Pancreas (tissue), 10 donors: ENCODE data around the gene LDOC1. TPM values are rescaled to one million over a fixed set of nuclear protein-coding genes. Genes with fewer than 3 reads are reported as not detected.
A peak's percentile ranks its signal among the peaks of the same experiment; 100 is the strongest.
"Not testable (repeated sequence)": the region's sequence is repeated elsewhere in the genome, so short reads cannot be mapped to it uniquely, and the experiment has no call there.

Experiments used
- ATAC-seq, 4 donors: fragments of 200-7000 bp; cut with Tn5 transposase; one replicate each; pipeline versions ENCODE4 v1.8.0 to v1.9.1; 2020; ENCODE audit warnings: mild to moderate bottlenecking in 4 of 4, moderate library complexity in 4 of 4
- DNase-seq, 6 donors: peaks; one replicate each; pipeline ENCODE4 v3.0.0-alpha.2; 2020
- FAIRE-seq: peaks from 2 replicates; lab custom pipeline; 2012; peaks lifted over from hg19 to GRCh38; lab: Jason Lieb, UNC
- H3K27ac ChIP-seq, 4 donors: fragments of 200-600 bp; sonication (generic); 1 replicate in 3 of 4; 2 replicates in 1 of 4; pipeline versions ENCODE4 v1.5.0 to v1.8.0; 2020
- H3K27me3 ChIP-seq, 4 donors: fragments of 200-600 bp; one replicate each; pipeline ENCODE4 v1.8.0; 2021
- H3K36me3 ChIP-seq, 3 donors: fragments of 200-600 bp; sonication (generic) in 1 of 3; one replicate each; pipeline versions ENCODE4 v1.5.0 to v1.8.0; 2020 to 2021
- H3K4me1 ChIP-seq, 3 donors: fragments of 200-600 bp; one replicate each; pipeline ENCODE4 v1.8.0; 2021
- H3K4me3 ChIP-seq, 4 donors: fragments of 200-600 bp; sonication (generic) in 2 of 4; one replicate each; pipeline versions ENCODE4 v1.5.0 to v1.8.0; 2020 to 2021
- H3K9me3 ChIP-seq, 4 donors: fragments of 200-600 bp; one replicate each; pipeline ENCODE4 v1.8.0; 2021
- CTCF ChIP-seq, 4 donors: fragments of 200-600 bp; sonication (generic) in 3 of 4; IDR thresholded peaks; one replicate each; pipeline versions ENCODE4 v1.5.0 to v1.8.0; 2021; ENCODE audit warnings: antibody characterized with exemption in 4 of 4
- WGBS, 2 donors: extraction: QIAGEN DNeasy Blood & Tissue Kit; methylation state at CpG; one replicate each; pipeline ENCODE4 v1.1.7; 2013; 5-methylcytosine and 5-hydroxymethylcytosine counted together
- intact Hi-C, 3 donors: fragments of 100-400 bp; cut with DNase I; formaldehyde crosslinking; loops; one replicate each; pipeline versions ENCODE4 v1.11.1 to v1.14.2; 2022
- polyA plus RNA-seq, 2 donors: library from polyadenylated mRNA; stranded (reverse); fragments of 200-250 nt; gene quantifications; one replicate each; pipeline ENCODE4 v1.2.3, GENCODE V29; 2013
- total RNA-seq, 6 donors: library from RNA; stranded (reverse); fragmentation: NEBNext Ultra II Directional in 4 of 6; extraction: Animal tissue kit (Norgen Biotek cat#: 25700) in 4 of 6; gene quantifications; one replicate each; pipeline versions ENCODE4 v1.2.1 to v1.2.4, GENCODE V29; 2021 to 2023
- donor health status: healthy with polysubstance abuse.
- donor health status: DM: no; HTN: no; CAD: no; lungs with moderate emphysema.
- donor health status: DM: no; HTN: no; CAD: no.
- donor health status: control.
- donor health status: control.
- donor health status: Bipolar disorder and iron deficiency.
- donor health status: DM: yes; HTN: yes; CAD: no.
- donor health status: DM: no; HTN: no; CAD: no.
- donor health status: DM: no; HTN: no; CAD: no.
- donor health status: DM: yes; HTN: yes; CAD: no.

Gene LDOC1
- total and polyA plus RNA-seq, 8 donors: 6.3 to 36.7 (median 10.0) TPM

GRCh38 chrX:141175786-141176185, 1.1 kb downstream of the LDOC1 start:
- 27 to 53% methylated on average over 5 of the region's 5 CpGs for WGBS, 2 donors
- no peaks in the 10 kb centered on the region for H3K9me3 ChIP-seq
- FAIRE-seq (no peak), ATAC-seq (peak in 2 of 4 donors; percentile 14 to 27), DNase-seq (no peak)
- H3K27me3 ChIP-seq: no peaks in the 10 kb centered on the region
- no peak for TF ChIP-seq CTCF (IDR thresholded peaks at IDR 0.05)
- peak overlapping the region in 2 of 4 donors; percentile 48 to 54 for H3K4me3 ChIP-seq
- intact Hi-C loops: no loop called here
- H3K36me3 ChIP-seq: no peaks in the 10 kb centered on the region
- H3K4me1 ChIP-seq: no peaks in the 10 kb centered on the region
- H3K27ac ChIP-seq: no peak overlapping the region

GRCh38 chrX:141164406-141164805, 12.5 kb downstream of the LDOC1 start:
- intact Hi-C loops: no loop called here
- ATAC-seq (no peak), DNase-seq (no peak), FAIRE-seq (no peak)
- Histone ChIP-seq H3K27ac (no peak overlapping the region), H3K27me3 (no peaks in the 10 kb centered on the region), H3K9me3 (no peaks in the 10 kb centered on the region), H3K4me3 (no peak overlapping the region), H3K36me3 (no peaks in the 10 kb centered on the region), H3K4me1 (no peaks in the 10 kb centered on the region)
- WGBS, 2 donors: 49 to 93% methylated on average over 1 of the region's 1 CpG
- no peak for TF ChIP-seq CTCF (IDR thresholded peaks at IDR 0.05)

- no peaks in the 10 kb centered on the region for H3K4me1 ChIP-seq
- intact Hi-C loops: no loop called here
- ATAC-seq (no peak), FAIRE-seq (no peak), DNase-seq (no peak)
- peaks cover 0 to 3% (median 0%) of the 10 kb centered on the region in 4 donors for H3K27me3 ChIP-seq
- no peak overlapping the region for H3K27ac ChIP-seq
- H3K9me3 ChIP-seq: no peaks in the 10 kb centered on the region
- WGBS, 2 donors: 79 to 86% methylated on average over 3 of the region's 3 CpGs
- no peaks in the 10 kb centered on the region for H3K36me3 ChIP-seq
- H3K4me3 ChIP-seq: no peak overlapping the region
- no peak for TF ChIP-seq CTCF (IDR thresholded peaks at IDR 0.05)
These were observed 18.8 kb downstream of the LDOC1 start for GRCh38 chrX:141158084-141158483.

- intact Hi-C loops, FAIRE-seq: not testable (repeated sequence)
These were observed 21.7 kb downstream of the LDOC1 start for GRCh38 chrX:141155231-141155630.

GRCh38 chrX:141142946-141143345, 34.0 kb downstream of the LDOC1 start:
- intact Hi-C loops: no loop called here
- Histone ChIP-seq H3K36me3 (no peaks in the 10 kb centered on the region), H3K4me1 (no peaks in the 10 kb centered on the region), H3K27ac (no peak overlapping the region), H3K27me3 (peaks cover 0 to 9% (median 0%) of the 10 kb centered on the region in 4 donors), H3K9me3 (no peaks in the 10 kb centered on the region), H3K4me3 (no peak overlapping the region)
- ATAC-seq (no peak), DNase-seq (no peak), FAIRE-seq (no peak)
- no peak for TF ChIP-seq CTCF (IDR thresholded peaks at IDR 0.05)
- WGBS, 2 donors: 38 to 51% methylated on average over 3 of the region's 3 CpGs

More at GRCh38 chrX:141155231-141155630, 21.7 kb downstream of the LDOC1 start:
- not testable (repeated sequence) for H3K4me3 ChIP-seq, H3K9me3 ChIP-seq, H3K27ac ChIP-seq, H3K27me3 ChIP-seq, ATAC-seq, DNase-seq, H3K4me1 ChIP-seq, H3K36me3 ChIP-seq
- WGBS, 2 donors: 79 to 85% methylated on average over 3 of the region's 3 CpGs
